ENCODE data around the gene PNMA8A. TPM values are rescaled to one million over a fixed set of nuclear protein-coding genes. Genes with fewer than 3 reads are reported as not detected.

The PNMA8A gene
- polyA plus RNA-seq, 1 of the 3 experiments (the other 2 are of a cell fraction): 10.2 TPM

DNA sequence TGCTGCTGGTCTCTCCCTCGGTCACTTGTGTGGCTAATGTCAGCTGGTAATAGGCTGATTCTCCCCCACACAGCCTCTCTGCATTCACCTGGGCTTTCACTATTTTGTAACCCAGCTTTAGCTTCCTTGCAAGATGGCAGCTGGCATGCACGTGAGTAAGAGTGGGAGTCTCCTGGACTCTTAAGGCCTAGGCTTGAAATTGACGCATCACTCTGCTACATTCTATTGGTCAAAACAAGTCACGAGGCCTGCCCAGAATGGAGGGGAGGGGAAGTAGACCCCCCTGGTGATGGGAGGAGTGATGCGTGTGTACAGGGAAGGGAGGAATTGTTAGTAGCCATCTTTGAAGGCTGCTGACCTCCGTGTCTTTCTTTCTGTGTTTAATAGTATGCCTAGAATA, 49.3 kb upstream of the PNMA8A start:
- Histone ChIP-seq H3K9me3 (no peaks in the 10 kb centered on the region), H3K4me1 (ENCODE audit: control insufficient read depth in 1 of 2, insufficient read depth in 2 of 2, low read depth in 1 of 2, low read length in 1 of 2) (no peaks in the 10 kb centered on the region), H3K9me2 (no peaks in the 10 kb centered on the region), H3K9ac (no peak overlapping the region), H3K27ac (ENCODE audit: low read depth in 2 of 2, low read length in 1 of 2) (no peak overlapping the region), H4K20me1 (ENCODE audit: insufficient read depth) (no peaks in the 10 kb centered on the region), H3K27me3 (ENCODE audit: insufficient read depth) (no peaks in the 10 kb centered on the region; the same call in 1 of the 2 replicates), H2AFZ (ENCODE audit: low read depth) (no peak overlapping the region), H3K4me2 (no peak overlapping the region), H3K36me3 (replicated peaks in 1 of 2; ENCODE audit: control insufficient read depth in 1 of 2, insufficient read depth in 2 of 2, low read length in 1 of 2) (no peaks in the 10 kb centered on the region), H3F3A (replicated peaks; ENCODE audit: insufficient read depth) (no peaks in the 10 kb centered on the region), H3K79me2 (ENCODE audit: insufficient read depth) (no peaks in the 10 kb centered on the region), H3K4me3 (ENCODE audit: low read depth in 2 of 2, low read length in 1 of 2) (no peak overlapping the region)
- DNase-seq: no peak
- POLR2A ChIA-PET: no interaction called here
- WGBS (ENCODE audit: low lambda C conversion rate): 85% methylated on average over 6 of the region's 6 CpGs
- CTCF ChIA-PET: interaction anchor here (1.7 to 9.7 kb wide), 5 partner anchors 7 to 125 kb away, joined by 4 to 102 read pairs (median 30); no protein-coding TSS in a partner anchor
- TF ChIP-seq RXRA (IDR thresholded peaks at IDR 0.05; ENCODE audit: borderline replicate concordance, low read depth) (no peak), EZH2phosphoT487 (IDR thresholded peaks at IDR 0.05; ENCODE audit: borderline replicate concordance, low read depth) (no peak), GABPA (IDR thresholded peaks at IDR 0.05; ENCODE audit: low read depth) (no peak), TCF12 (IDR thresholded peaks at IDR 0.05) (no peak), SIN3A (IDR thresholded peaks at IDR 0.05; ENCODE audit: borderline replicate concordance, low read depth, low read length) (no peak), TAF1 (IDR thresholded peaks at IDR 0.05; ENCODE audit: borderline replicate concordance, low read depth, low read length) (no peak), SMC3 (IDR thresholded peaks at IDR 0.05; ENCODE audit: low read depth, low read length) (no peak), JUND (IDR thresholded peaks at IDR 0.05) (no peak), POLR2AphosphoS5 (IDR thresholded peaks at IDR 0.05; ENCODE audit: low read depth, low read length) (no peak), NFIC (IDR thresholded peaks at IDR 0.05; ENCODE audit: borderline replicate concordance) (no peak), FOXM1 (IDR thresholded peaks at IDR 0.05; ENCODE audit: low read depth) (no peak), USF2 (IDR thresholded peaks at IDR 0.05; ENCODE audit: borderline replicate concordance, low read depth, low read length) (no peak), EP300 (IDR thresholded peaks at IDR 0.05; ENCODE audit: borderline replicate concordance in 1 of 2, low read depth in 1 of 2, low read length in 1 of 2) (no peak), RAD21 (IDR thresholded peaks at IDR 0.05; ENCODE audit: low read length) (no peak), YY1 (IDR thresholded peaks at IDR 0.05; ENCODE audit: low read depth) (no peak)
- TF ChIP-seq, protein P1, sequence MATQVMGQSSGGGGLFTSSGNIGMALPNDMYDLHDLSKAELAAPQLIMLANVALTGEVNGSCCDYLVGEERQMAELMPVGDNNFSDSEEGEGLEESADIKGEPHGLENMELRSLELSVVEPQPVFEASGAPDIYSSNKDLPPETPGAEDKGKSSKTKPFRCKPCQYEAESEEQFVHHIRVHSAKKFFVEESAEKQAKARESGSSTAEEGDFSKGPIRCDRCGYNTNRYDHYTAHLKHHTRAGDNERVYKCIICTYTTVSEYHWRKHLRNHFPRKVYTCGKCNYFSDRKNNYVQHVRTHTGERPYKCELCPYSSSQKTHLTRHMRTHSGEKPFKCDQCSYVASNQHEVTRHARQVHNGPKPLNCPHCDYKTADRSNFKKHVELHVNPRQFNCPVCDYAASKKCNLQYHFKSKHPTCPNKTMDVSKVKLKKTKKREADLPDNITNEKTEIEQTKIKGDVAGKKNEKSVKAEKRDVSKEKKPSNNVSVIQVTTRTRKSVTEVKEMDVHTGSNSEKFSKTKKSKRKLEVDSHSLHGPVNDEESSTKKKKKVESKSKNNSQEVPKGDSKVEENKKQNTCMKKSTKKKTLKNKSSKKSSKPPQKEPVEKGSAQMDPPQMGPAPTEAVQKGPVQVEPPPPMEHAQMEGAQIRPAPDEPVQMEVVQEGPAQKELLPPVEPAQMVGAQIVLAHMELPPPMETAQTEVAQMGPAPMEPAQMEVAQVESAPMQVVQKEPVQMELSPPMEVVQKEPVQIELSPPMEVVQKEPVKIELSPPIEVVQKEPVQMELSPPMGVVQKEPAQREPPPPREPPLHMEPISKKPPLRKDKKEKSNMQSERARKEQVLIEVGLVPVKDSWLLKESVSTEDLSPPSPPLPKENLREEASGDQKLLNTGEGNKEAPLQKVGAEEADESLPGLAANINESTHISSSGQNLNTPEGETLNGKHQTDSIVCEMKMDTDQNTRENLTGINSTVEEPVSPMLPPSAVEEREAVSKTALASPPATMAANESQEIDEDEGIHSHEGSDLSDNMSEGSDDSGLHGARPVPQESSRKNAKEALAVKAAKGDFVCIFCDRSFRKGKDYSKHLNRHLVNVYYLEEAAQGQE (IDR thresholded peaks at IDR 0.05; ENCODE audit: low read depth, low read length): no peak
